CD4-positive, alpha-beta T cell treated with Interleukin-6 for 4 hours (primary cell): Measurements from ENCODE around the gene FHOD3.
"Not testable (repeated sequence)": the region's sequence is repeated elsewhere in the genome, so short reads cannot be mapped to it uniquely, and the experiment has no call there.

ENCODE experiments used
- DNase-seq: peaks from one replicate; pipeline ENCODE4 v3.0.0-alpha.2; 2020; ENCODE audit warnings: mixed read lengths

FHOD3 gene

GRCh38 chr18:36527740-36528455 lies 230.4 kb downstream of the FHOD3 start:
- no peak for DNase-seq

- DNase-seq = no peak
Measured at GRCh38 chr18:36529747-36530146, 232.2 kb downstream of the FHOD3 start.

- no peak for DNase-seq
Measured at GRCh38 chr18:36530676-36531405, 233.3 kb downstream of the FHOD3 start.

- DNase-seq = no peak
Measured at GRCh38 chr18:36531636-36532035, 234.1 kb downstream of the FHOD3 start.

- DNase-seq = no peak
Measured at GRCh38 chr18:36532394-36532793, 234.9 kb downstream of the FHOD3 start.

GRCh38 chr18:36532815-36533214 lies 235.3 kb downstream of the FHOD3 start:
- no peak for DNase-seq

GRCh38 chr18:36533446-36534153 lies 236.1 kb downstream of the FHOD3 start:
- no peak for DNase-seq

- DNase-seq = no peak
Measured at GRCh38 chr18:36534154-36534688, 236.7 kb downstream of the FHOD3 start.

GRCh38 chr18:36535202-36535935 lies 237.9 kb downstream of the FHOD3 start:
- no peak for DNase-seq

- DNase-seq = no peak
Measured at GRCh38 chr18:36536426-36536825, 238.9 kb downstream of the FHOD3 start.

GRCh38 chr18:36537289-36537688 lies 239.8 kb downstream of the FHOD3 start:
- DNase-seq = no peak

- no peak for DNase-seq
Measured at GRCh38 chr18:36539674-36540231, 242.2 kb downstream of the FHOD3 start.

GRCh38 chr18:36543030-36543429 lies 245.5 kb downstream of the FHOD3 start:
- DNase-seq = no peak

- no peak for DNase-seq
Measured at GRCh38 chr18:36543991-36544725, 246.6 kb downstream of the FHOD3 start.

GRCh38 chr18:36545821-36546427 lies 248.4 kb downstream of the FHOD3 start:
- DNase-seq = no peak

GRCh38 chr18:36546876-36547275 lies 249.4 kb downstream of the FHOD3 start:
- no peak for DNase-seq

- DNase-seq = no peak
Measured at GRCh38 chr18:36547544-36547943, 250.0 kb downstream of the FHOD3 start.

GRCh38 chr18:36551274-36551673 lies 253.8 kb downstream of the FHOD3 start:
- not testable (repeated sequence) for DNase-seq

GRCh38 chr18:36558234-36558633 lies 260.7 kb downstream of the FHOD3 start:
- no peak for DNase-seq

- DNase-seq = no peak
Measured at GRCh38 chr18:36559149-36559857, 261.8 kb downstream of the FHOD3 start.

- no peak for DNase-seq
Measured at GRCh38 chr18:36560187-36560586, 262.7 kb downstream of the FHOD3 start.
